ENCODE results near the gene KRTAP4-8. TPM values are rescaled to one million over a fixed set of nuclear protein-coding genes. Genes with fewer than 3 reads are reported as not detected.
"Not testable (repeated sequence)": the region's sequence is repeated elsewhere in the genome, so short reads cannot be mapped to it uniquely, and the experiment has no call there.

KRTAP4-8 gene
- 10 to 100 TPM in 1 of 4 donors, not detected in 3; 27.3 TPM for total RNA-seq

GRCh38 chr17:41098042-41098441 lies at the start of gene KRTAP4-8:
Gene KRTAP4-8, minus strand, starts transcription at chr17:41098142. Its CDS starts 58 bp downstream, at chr17:41098084.
- H3K4me3 ChIP-seq (ENCODE audit: low read depth, poor library complexity, severe bottlenecking), result no peak within 1 kb of the TSS
- no peak for TF ChIP-seq POLR2A (IDR thresholded peaks at IDR 0.05)
- no peak for TF ChIP-seq CTCF (IDR thresholded peaks at IDR 0.05)
- DNase-seq (ENCODE audit: low spot score in 2 of 2), result no peak
- WGBS, 2 donors, result 67 to 72% methylated on average over 4 of the region's 4 CpGs
- intact Hi-C loops (cut with DNase I; ENCODE audit: low total_unique reads), result no loop called here

- intact Hi-C loops (cut with DNase I; ENCODE audit: low total_unique reads), result no loop called here
- no peak overlapping the region for H3K4me3 ChIP-seq (ENCODE audit: low read depth, poor library complexity, severe bottlenecking)
- DNase-seq (ENCODE audit: low spot score in 2 of 2), result no peak
- TF ChIP-seq POLR2A (IDR thresholded peaks at IDR 0.05), result no peak
- TF ChIP-seq CTCF (IDR thresholded peaks at IDR 0.05), result no peak
- WGBS, 2 donors, result 73 to 79% methylated on average over 2 of the region's 2 CpGs
Observed at GRCh38 chr17:41145261-41145660, 47.3 kb upstream of the KRTAP4-8 start.

- no peak for DNase-seq (ENCODE audit: low spot score in 2 of 2)
- TF ChIP-seq POLR2A (IDR thresholded peaks at IDR 0.05), result no peak
- TF ChIP-seq CTCF (IDR thresholded peaks at IDR 0.05), result no peak
- intact Hi-C loops (cut with DNase I; ENCODE audit: low total_unique reads), result no loop called here
- WGBS, 2 donors, result 92 to 94% methylated on average over 1 of the region's 1 CpG
- H3K4me3 ChIP-seq (ENCODE audit: low read depth, poor library complexity, severe bottlenecking), result no peak overlapping the region
Observed at GRCh38 chr17:41144846-41145245, 46.9 kb upstream of the KRTAP4-8 start.

GRCh38 chr17:41141361-41141760 lies 43.4 kb upstream of the KRTAP4-8 start:
- no peak for DNase-seq (ENCODE audit: low spot score in 2 of 2)
- no peak for TF ChIP-seq POLR2A (IDR thresholded peaks at IDR 0.05)
- no peak overlapping the region for H3K4me3 ChIP-seq (ENCODE audit: low read depth, poor library complexity, severe bottlenecking)
- intact Hi-C loops (cut with DNase I; ENCODE audit: low total_unique reads), result no loop called here

GRCh38 chr17:41140360-41141131 lies 42.6 kb upstream of the KRTAP4-8 start, which contains the start of gene KRTAP4-6:
Gene KRTAP4-6, minus strand, starts transcription at chr17:41140544. Its CDS starts 57 bp downstream, at chr17:41140487.
- intact Hi-C loops (cut with DNase I; ENCODE audit: low total_unique reads), result no loop called here
- H3K4me3 ChIP-seq (ENCODE audit: low read depth, poor library complexity, severe bottlenecking), result no peak within 1 kb of the TSS
- no peak for DNase-seq (ENCODE audit: low spot score in 2 of 2)
- TF ChIP-seq POLR2A (IDR thresholded peaks at IDR 0.05) (no peak), CTCF (IDR thresholded peaks at IDR 0.05) (no peak)
- 77% methylated on average over 6 of the region's 6 CpGs for WGBS, 2 donors

GRCh38 chr17:41139865-41140264 lies 41.9 kb upstream of the KRTAP4-8 start:
- H3K4me3 ChIP-seq (ENCODE audit: low read depth, poor library complexity, severe bottlenecking); intact Hi-C loops (cut with DNase I; ENCODE audit: low total_unique reads); DNase-seq (ENCODE audit: low spot score in 2 of 2): not testable (repeated sequence)
- WGBS, 2 donors, result 88 to 92% methylated on average over 11 to 12 of the region's 12 CpGs

Data from lower leg skin (tissue), 4 donors.